H1 (cell line): ENCODE measurements around the gene FBN2. TPM values are rescaled to one million over a fixed set of nuclear protein-coding genes. Genes with fewer than 3 reads are reported as not detected.

Experiments used
- CTCF ChIA-PET: fragments of 300-600 bp; sonication (Branson Sonifier 250); formaldehyde crosslinking; loops from one replicate; lab custom pipeline; 2021; ENCODE audit not compliant: partially characterized antibody; lab: Charles Lee
- POLR2A ChIA-PET: fragments of 300-600 bp; sonication (Branson Sonifier 250); formaldehyde crosslinking; loops from one replicate; lab custom pipeline; 2021; ENCODE audit warnings: inconsistent platforms; ENCODE audit not compliant: partially characterized antibody; lab: Charles Lee
- DNase-seq, 2 experiments: peaks; one replicate each; pipeline versions ENCODE4 v3.0.0 to v3.0.0-alpha.2; 2010 to 2022; ENCODE audit warnings: low spot score in 2 of 2, low read depth in 1 of 2, mixed read lengths in 1 of 2
- FAIRE-seq: peaks from 2 replicates; lab custom pipeline; 2011; peaks lifted over from hg19 to GRCh38; lab: Jason Lieb, UNC
- H2AFZ ChIP-seq: 2 replicates; pipeline ENCODE4 v1.8.1; 2012; ENCODE audit warnings: low read length, inconsistent platforms
- H2AK5ac ChIP-seq: 2 replicates; pipeline ENCODE4 v1.6.1; 2013; ENCODE audit warnings: low read depth, low read length
- H2BK120ac ChIP-seq: replicated peaks from 2 replicates; pipeline ENCODE3; 2013; ENCODE audit warnings: low read depth, low read length, inconsistent platforms
- H2BK12ac ChIP-seq: 2 replicates; pipeline ENCODE4 v1.6.1; 2013; ENCODE audit warnings: low read depth, low read length
- H2BK15ac ChIP-seq: 2 replicates; pipeline ENCODE4 v1.6.1; 2013; ENCODE audit warnings: low read length
- H2BK20ac ChIP-seq: 2 replicates; pipeline ENCODE4 v1.6.1; 2013; ENCODE audit warnings: low read length
- H2BK5ac ChIP-seq: 2 replicates; pipeline ENCODE4 v1.6.1; 2013; ENCODE audit warnings: low read depth, low read length
- H3K14ac ChIP-seq: 2 replicates; pipeline ENCODE4 v1.6.1; 2013; ENCODE audit warnings: inconsistent platforms; ENCODE audit not compliant: insufficient read length
- H3K18ac ChIP-seq: 2 replicates; pipeline ENCODE4 v1.6.1; 2013; ENCODE audit warnings: low read length; ENCODE audit errors: extremely low read depth
- H3K23ac ChIP-seq: 2 replicates; pipeline ENCODE4 v1.6.1; 2013; ENCODE audit warnings: inconsistent platforms; ENCODE audit not compliant: insufficient read length
- H3K23me2 ChIP-seq: 2 replicates; pipeline ENCODE4 v1.6.1; 2013; ENCODE audit warnings: low read depth, low read length
- H3K27ac ChIP-seq: 2 replicates; pipeline ENCODE4 v1.6.1; 2011; ENCODE audit warnings: low read depth, low read length, inconsistent platforms
- H3K27me3 ChIP-seq, 4 experiments: replicated peaks in 1 of 4; 1 replicate in 1 of 4; 2 replicates in 3 of 4; pipeline versions ENCODE4 v1.6.1 to v1.8.1; 2011 to 2013; ENCODE audit warnings: low read length in 3 of 4, mild to moderate bottlenecking in 3 of 4, inconsistent platforms in 2 of 4, mixed read lengths in 2 of 4, moderate library complexity in 1 of 4; ENCODE audit not compliant: control insufficient read depth in 3 of 4, insufficient read depth in 3 of 4; ENCODE audit errors: extremely low read depth in 1 of 4
- H3K36me3 ChIP-seq, 4 experiments: 2 replicates each; pipeline versions ENCODE4 v1.6.1 to v1.8.1; 2011 to 2013; ENCODE audit warnings: mild to moderate bottlenecking in 4 of 4, low read length in 3 of 4, moderate library complexity in 2 of 4, control low read depth in 1 of 4, inconsistent platforms in 1 of 4; ENCODE audit not compliant: insufficient read depth in 4 of 4, control insufficient read depth in 2 of 4
- H3K4ac ChIP-seq: replicated peaks from 2 replicates; pipeline ENCODE3; 2013; ENCODE audit warnings: low read length, low read depth, mixed read lengths, inconsistent platforms; ENCODE audit not compliant: insufficient read length
- H3K4me1 ChIP-seq, 4 experiments: replicated peaks in 1 of 4; 1 replicate in 1 of 4; 2 replicates in 3 of 4; pipeline versions ENCODE4 v1.6.1 to v1.8.1; 2011 to 2013; ENCODE audit warnings: low read length in 3 of 4, inconsistent platforms in 2 of 4, mixed read lengths in 1 of 4; ENCODE audit not compliant: insufficient read depth in 4 of 4, control insufficient read depth in 3 of 4
- H3K4me2 ChIP-seq, 2 experiments: 2 replicates each; pipeline versions ENCODE4 v1.6.1 to v1.8.1; 2011 to 2013; ENCODE audit warnings: low read depth in 2 of 2, low read length in 2 of 2, control low read depth in 1 of 2, inconsistent platforms in 1 of 2, mild to moderate bottlenecking in 1 of 2; ENCODE audit not compliant: insufficient read depth in 1 of 2
- H3K4me3 ChIP-seq, 4 experiments: fragments of 200-600, 300-600 bp in 1 of 4; sonication (generic), shearing (Covaris generic), sonication (Bioruptor Twin) in 1 of 4; 2 replicates each; pipeline versions ENCODE4 v1.5.1 to v1.8.1; 2011 to 2016; ENCODE audit warnings: low read length in 4 of 4, low read depth in 3 of 4, control low read depth in 2 of 4, inconsistent platforms in 2 of 4, mild to moderate bottlenecking in 2 of 4, mixed read lengths in 1 of 4, moderate library complexity in 1 of 4; ENCODE audit not compliant: insufficient read depth in 2 of 4; ENCODE audit errors: extremely low read depth in 1 of 4
- H3K56ac ChIP-seq: replicated peaks from 2 replicates; pipeline ENCODE3; 2013; ENCODE audit warnings: low read depth, mild to moderate bottlenecking, mixed read lengths, low read length, inconsistent platforms; ENCODE audit not compliant: insufficient read length
- H3K79me1 ChIP-seq: 2 replicates; pipeline ENCODE4 v1.6.1; 2013; ENCODE audit warnings: low read depth, low read length, control low read depth
- H3K79me2 ChIP-seq, 2 experiments: 2 replicates each; pipeline versions ENCODE4 v1.6.1 to v1.8.1; 2012 to 2013; ENCODE audit warnings: low read length in 2 of 2, mild to moderate bottlenecking in 2 of 2, inconsistent platforms in 1 of 2; ENCODE audit not compliant: insufficient read depth in 2 of 2, control insufficient read depth in 1 of 2
- H3K9ac ChIP-seq, 4 experiments: replicated peaks in 1 of 4; 1 replicate in 1 of 4; 2 replicates in 3 of 4; pipeline versions ENCODE4 v1.6.1 to v1.8.1; 2011 to 2013; ENCODE audit warnings: low read depth in 3 of 4, low read length in 3 of 4, control low read depth in 2 of 4, mild to moderate bottlenecking in 2 of 4, moderate library complexity in 2 of 4, inconsistent platforms in 1 of 4; ENCODE audit errors: extremely low read depth in 1 of 4
- H3K9me3 ChIP-seq, 2 experiments: 2 replicates each; pipeline versions ENCODE4 v1.6.1 to v1.8.1; 2012 to 2013; ENCODE audit warnings: mild to moderate bottlenecking in 2 of 2, moderate library complexity in 2 of 2, control low read depth in 1 of 2, inconsistent platforms in 1 of 2, low read depth in 1 of 2, low read length in 1 of 2, mixed read lengths in 1 of 2; ENCODE audit not compliant: insufficient read depth in 2 of 2
- H4K20me1 ChIP-seq, 2 experiments: replicated peaks in 1 of 2; 2 replicates each; pipeline versions ENCODE3 to v1.8.1; 2011 to 2013; ENCODE audit warnings: inconsistent platforms in 2 of 2, low read length in 2 of 2, mild to moderate bottlenecking in 1 of 2; ENCODE audit not compliant: insufficient read depth in 2 of 2, control insufficient read depth in 1 of 2
- H4K5ac ChIP-seq: 2 replicates; pipeline ENCODE4 v1.6.1; 2013; ENCODE audit warnings: low read length, low read depth, mixed read lengths, inconsistent platforms; ENCODE audit not compliant: insufficient read length
- H4K8ac ChIP-seq: 2 replicates; pipeline ENCODE4 v1.8.0; 2013; ENCODE audit warnings: mild to moderate bottlenecking, moderate library complexity, low read length, inconsistent platforms; ENCODE audit not compliant: insufficient read depth; ENCODE audit errors: extremely low read depth
- H4K91ac ChIP-seq: replicated peaks from 2 replicates; pipeline ENCODE3; 2013; ENCODE audit warnings: low read length, mixed read lengths, inconsistent platforms; ENCODE audit not compliant: insufficient read length
- CHD2 ChIP-seq: IDR thresholded peaks from 2 replicates; pipeline ENCODE4 v1.6.1; 2012; ENCODE audit warnings: low read length, improper control_type of control experiment
- EP300 ChIP-seq, 2 experiments: IDR thresholded peaks; 1 replicate in 1 of 2; 2 replicates in 1 of 2; pipeline ENCODE4 v1.6.1; 2011 to 2012; ENCODE audit warnings: low read depth in 2 of 2, low read length in 2 of 2, mild to moderate bottlenecking in 2 of 2, borderline replicate concordance in 1 of 2, inconsistent platforms in 1 of 2, moderate library complexity in 1 of 2
- GABPA ChIP-seq: IDR thresholded peaks from 2 replicates; pipeline ENCODE4 v1.6.1; 2011; ENCODE audit warnings: mild to moderate bottlenecking, low read length, moderate library complexity, borderline replicate concordance; ENCODE audit not compliant: insufficient read depth
- MAFK ChIP-seq: IDR thresholded peaks from 2 replicates; pipeline ENCODE4 v1.6.1; 2012; ENCODE audit warnings: low read depth, mild to moderate bottlenecking, improper control_type of control experiment, low read length
- POLR2A ChIP-seq, 2 experiments: IDR thresholded peaks; 1 replicate in 1 of 2; 2 replicates in 1 of 2; pipeline ENCODE4 v1.6.1; 2011; ENCODE audit warnings: low read depth in 2 of 2, low read length in 2 of 2, mild to moderate bottlenecking in 2 of 2; ENCODE audit errors: control extremely low read depth in 1 of 2
- SIN3A ChIP-seq, 2 experiments: IDR thresholded peaks in 1 of 2; conservative IDR thresholded peaks in 1 of 2; 2 replicates each; pipeline ENCODE4 v1.6.1; 2011 to 2012; ENCODE audit warnings: low read length in 2 of 2, improper control_type of control experiment in 1 of 2, low read depth in 1 of 2, mild to moderate bottlenecking in 1 of 2
- SIRT6 ChIP-seq: IDR thresholded peaks from one replicate; pipeline ENCODE4 v1.7.1; 2012; ENCODE audit warnings: low read length, inconsistent platforms
- SP4 ChIP-seq: IDR thresholded peaks from 2 replicates; pipeline ENCODE4 v1.6.1; 2012; ENCODE audit warnings: low read length, inconsistent platforms
- SRF ChIP-seq: IDR thresholded peaks from 2 replicates; pipeline ENCODE4 v1.6.1; 2011; ENCODE audit warnings: mild to moderate bottlenecking, low read depth, low read length, moderate library complexity
- TAF1 ChIP-seq: IDR thresholded peaks from 2 replicates; pipeline ENCODE4 v1.6.1; 2011; ENCODE audit warnings: mild to moderate bottlenecking, low read depth, low read length
- TAF7 ChIP-seq: optimal IDR thresholded peaks from 2 replicates; pipeline ENCODE3; 2011; ENCODE audit warnings: low read depth, mild to moderate bottlenecking, inconsistent platforms, low read length, moderate library complexity, borderline replicate concordance
- YY1 ChIP-seq: IDR thresholded peaks from 2 replicates; pipeline ENCODE4 v1.6.1; 2011; ENCODE audit warnings: low read depth, mild to moderate bottlenecking, low read length
- WGBS, 2 experiments: shearing (Covaris generic) in 1 of 2; methylation state at CpG; one replicate each; pipeline versions ENCODE4 v1.1.6 to v1.1.7; 2013 to 2015; ENCODE audit warnings: low lambda C conversion rate in 2 of 2, mixed read lengths in 2 of 2, inconsistent platforms in 1 of 2, low coverage in 1 of 2, missing lambda C conversion rate in 1 of 2; ENCODE audit not compliant: insufficient replicate concordance in 2 of 2, insufficient coverage in 1 of 2, insufficient read length in 1 of 2; ENCODE audit errors: extremely low coverage in 1 of 2, missing lambda C conversion rate in 1 of 2; 5-methylcytosine and 5-hydroxymethylcytosine counted together
- polyA plus RNA-seq, 7 experiments: library from polyadenylated mRNA; depleted of rRNA in 3 of 7; stranded (reverse) in 5 of 7; unstranded in 2 of 7; fragments of >200 nt in 5 of 7; fragments of 200-250 nt in 2 of 7; gene quantifications; 1 replicate in 5 of 7; 2 replicates in 1 of 7; 4 replicates in 1 of 7; pipeline versions ENCODE4 v1.2.1 to v1.2.3, GENCODE V29; 2011 to 2013; ENCODE audit warnings: missing spikeins in 2 of 7, mixed read lengths in 2 of 7
- total RNA-seq: library from RNA; stranded (reverse); fragmentation: NEBNext Ultra II Directional; extraction: Animal tissue kit (Norgen Biotek cat#: 25700); gene quantifications from 2 replicates; pipeline ENCODE4 v1.2.1, GENCODE V29; 2021
- TF ChIP-seq, protein P1 (sequence below), 3 experiments: IDR thresholded peaks; 1 replicate in 2 of 3; 2 replicates in 1 of 3; pipeline versions ENCODE4 v1.5.1 to v1.6.1; 2011; ENCODE audit warnings: low read length in 3 of 3, mild to moderate bottlenecking in 3 of 3, inconsistent platforms in 2 of 3, low read depth in 1 of 3, moderate library complexity in 1 of 3; ENCODE audit not compliant: insufficient read depth in 1 of 3; ENCODE audit errors: control extremely low read depth in 1 of 3

The FBN2 gene
- total and polyA plus RNA-seq, 2 of the 8 experiments (the other 6 are each of a cell fraction or from before 2014, with no cell fraction given) = 14.1 to 16.3 TPM

DNA sequence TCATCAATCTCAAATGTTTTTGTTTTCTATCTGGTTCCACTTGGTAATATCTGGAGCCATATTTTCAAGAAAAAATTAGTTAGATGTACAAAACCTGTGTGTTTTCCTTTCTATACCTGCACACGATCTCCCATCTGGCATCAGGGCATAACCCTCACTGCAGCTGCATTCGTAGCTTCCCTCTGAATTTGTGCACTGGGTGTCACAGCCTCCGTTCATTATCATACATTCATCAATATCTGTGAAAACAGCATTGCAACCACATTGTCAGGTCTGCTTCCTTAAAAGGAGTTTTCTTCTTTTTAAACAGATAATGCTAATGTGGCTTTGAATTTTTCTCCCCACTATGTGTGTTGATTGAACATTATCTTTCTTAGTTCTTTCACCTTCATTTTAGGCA, 202.7 kb downstream of the FBN2 start:
- no peak overlapping the region for H2BK20ac ChIP-seq
- H3K79me2 ChIP-seq = no peaks in the 10 kb centered on the region
- no peak overlapping the region for H3K27ac ChIP-seq
- H4K5ac ChIP-seq = no peak overlapping the region
- no peak overlapping the region for H3K4me2 ChIP-seq
- no peak overlapping the region for H3K9ac ChIP-seq
- H4K20me1 ChIP-seq = no peaks in the 10 kb centered on the region
- DNase-seq (no peak), FAIRE-seq (no peak)
- no peak overlapping the region for H2BK120ac ChIP-seq
- no peaks in the 10 kb centered on the region for H3K9me3 ChIP-seq
- H3K36me3 ChIP-seq = peaks cover 0 to 39% (median 4%) of the 10 kb centered on the region in 4 experiments; a peak in 5 of 8 replicates
- no peaks in the 10 kb centered on the region for H3K79me1 ChIP-seq
- no peak overlapping the region for H3K56ac ChIP-seq
- H3K4me1 ChIP-seq = no peaks in the 10 kb centered on the region
- H2AFZ ChIP-seq = no peak overlapping the region
- H3K23me2 ChIP-seq = no peaks in the 10 kb centered on the region
- no peak overlapping the region for H3K23ac ChIP-seq
- H3K4me3 ChIP-seq = no peak overlapping the region
- ChIA-PET CTCF (no interaction called here), POLR2A (no interaction called here)
- H4K91ac ChIP-seq = no peak overlapping the region
- H2BK15ac ChIP-seq = no peak overlapping the region
- no peaks in the 10 kb centered on the region for H3K27me3 ChIP-seq
- no peak overlapping the region for H4K8ac ChIP-seq
- H3K14ac ChIP-seq = no peak overlapping the region
- no peak overlapping the region for H3K4ac ChIP-seq
- 93% methylated on average over 3 of the region's 3 CpGs; no CpG with 5 or more reads in 1 of the 2 experiments for WGBS, 2 experiments
- H2BK12ac ChIP-seq = no peak overlapping the region
- no peak overlapping the region for H2AK5ac ChIP-seq
- H2BK5ac ChIP-seq = no peak overlapping the region
- no peak overlapping the region for H3K18ac ChIP-seq
- no peak for TF ChIP-seq EP300 (IDR thresholded peaks at IDR 0.05; ENCODE audit: borderline replicate concordance in 1 of 2, low read depth in 2 of 2, low read length in 2 of 2)
- TF ChIP-seq TAF7 = no peak
- no peak for TF ChIP-seq CHD2
- TF ChIP-seq POLR2A (IDR thresholded peaks at IDR 0.05; ENCODE audit: control extremely low read depth in 1 of 2, low read depth in 2 of 2, low read length in 2 of 2) = no peak
- no peak for TF ChIP-seq GABPA
- no peak for TF ChIP-seq SP4
- no peak for TF ChIP-seq MAFK
- TF ChIP-seq TAF1 = no peak
- no peak for TF ChIP-seq SIN3A (conservative IDR thresholded peaks at IDR 0.05 in 1 of 2, IDR thresholded peaks at IDR 0.05 in 1 of 2; ENCODE audit: low read depth in 1 of 2, low read length in 2 of 2)
- no peak for TF ChIP-seq SRF
- TF ChIP-seq, protein P1, sequence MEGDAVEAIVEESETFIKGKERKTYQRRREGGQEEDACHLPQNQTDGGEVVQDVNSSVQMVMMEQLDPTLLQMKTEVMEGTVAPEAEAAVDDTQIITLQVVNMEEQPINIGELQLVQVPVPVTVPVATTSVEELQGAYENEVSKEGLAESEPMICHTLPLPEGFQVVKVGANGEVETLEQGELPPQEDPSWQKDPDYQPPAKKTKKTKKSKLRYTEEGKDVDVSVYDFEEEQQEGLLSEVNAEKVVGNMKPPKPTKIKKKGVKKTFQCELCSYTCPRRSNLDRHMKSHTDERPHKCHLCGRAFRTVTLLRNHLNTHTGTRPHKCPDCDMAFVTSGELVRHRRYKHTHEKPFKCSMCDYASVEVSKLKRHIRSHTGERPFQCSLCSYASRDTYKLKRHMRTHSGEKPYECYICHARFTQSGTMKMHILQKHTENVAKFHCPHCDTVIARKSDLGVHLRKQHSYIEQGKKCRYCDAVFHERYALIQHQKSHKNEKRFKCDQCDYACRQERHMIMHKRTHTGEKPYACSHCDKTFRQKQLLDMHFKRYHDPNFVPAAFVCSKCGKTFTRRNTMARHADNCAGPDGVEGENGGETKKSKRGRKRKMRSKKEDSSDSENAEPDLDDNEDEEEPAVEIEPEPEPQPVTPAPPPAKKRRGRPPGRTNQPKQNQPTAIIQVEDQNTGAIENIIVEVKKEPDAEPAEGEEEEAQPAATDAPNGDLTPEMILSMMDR (IDR thresholded peaks at IDR 0.05; ENCODE audit: control extremely low read depth in 1 of 3, insufficient read depth in 1 of 3, low read depth in 1 of 3, low read length in 3 of 3) = no peak
- TF ChIP-seq SIRT6 = no peak
- no peak for TF ChIP-seq YY1
